ENCODE results near the gene KANSL3.
A peak's percentile ranks its signal among the peaks of the same experiment; 100 is the strongest.

GRCh38 chr2:96556441-96557330 is 81.4 kb downstream of the KANSL3 start:
- TF ChIP-seq FOSL1 (tag; conservative IDR thresholded peaks at IDR 0.05) (peak; percentile 76), SNAPC5 (CRISPR knock-in tag; IDR thresholded peaks at IDR 0.05) (no peak), RCOR1 (IDR thresholded peaks at IDR 0.05; ENCODE audit: borderline replicate concordance in 1 of 2, low read depth in 2 of 2, low read length in 2 of 2) (peak in 1 of 2 experiments; percentile 51; a peak in 1 of 4 replicates), RFX5 (IDR thresholded peaks at IDR 0.05; ENCODE audit: low read depth, low read length) (no peak), POLR2A (conservative IDR thresholded peaks at IDR 0.05) (no peak), SIN3A (IDR thresholded peaks at IDR 0.05; ENCODE audit: borderline replicate concordance in 2 of 2, control insufficient read depth in 1 of 2, low read depth in 2 of 2, low read length in 2 of 2) (no peak), ZNF696 (CRISPR knock-in tag; conservative IDR thresholded peaks at IDR 0.05) (no peak), ZNF609 (CRISPR knock-in tag; IDR thresholded peaks at IDR 0.05; ENCODE audit: borderline replicate concordance) (no peak), EGR1 (conservative IDR thresholded peaks at IDR 0.05) (no peak), CCAR2 (IDR thresholded peaks at IDR 0.05; ENCODE audit: low read depth, low read length) (no peak)
- TF ChIP-seq, protein P1, sequence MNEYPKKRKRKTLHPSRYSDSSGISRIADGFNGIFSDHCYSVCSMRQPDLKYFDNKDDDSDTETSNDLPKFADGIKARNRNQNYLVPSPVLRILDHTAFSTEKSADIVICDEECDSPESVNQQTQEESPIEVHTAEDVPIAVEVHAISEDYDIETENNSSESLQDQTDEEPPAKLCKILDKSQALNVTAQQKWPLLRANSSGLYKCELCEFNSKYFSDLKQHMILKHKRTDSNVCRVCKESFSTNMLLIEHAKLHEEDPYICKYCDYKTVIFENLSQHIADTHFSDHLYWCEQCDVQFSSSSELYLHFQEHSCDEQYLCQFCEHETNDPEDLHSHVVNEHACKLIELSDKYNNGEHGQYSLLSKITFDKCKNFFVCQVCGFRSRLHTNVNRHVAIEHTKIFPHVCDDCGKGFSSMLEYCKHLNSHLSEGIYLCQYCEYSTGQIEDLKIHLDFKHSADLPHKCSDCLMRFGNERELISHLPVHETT (CRISPR knock-in tag; conservative IDR thresholded peaks at IDR 0.05 in 1 of 2, IDR thresholded peaks at IDR 0.05 in 1 of 2), result no peak
- TF ChIP-seq, protein P2, sequence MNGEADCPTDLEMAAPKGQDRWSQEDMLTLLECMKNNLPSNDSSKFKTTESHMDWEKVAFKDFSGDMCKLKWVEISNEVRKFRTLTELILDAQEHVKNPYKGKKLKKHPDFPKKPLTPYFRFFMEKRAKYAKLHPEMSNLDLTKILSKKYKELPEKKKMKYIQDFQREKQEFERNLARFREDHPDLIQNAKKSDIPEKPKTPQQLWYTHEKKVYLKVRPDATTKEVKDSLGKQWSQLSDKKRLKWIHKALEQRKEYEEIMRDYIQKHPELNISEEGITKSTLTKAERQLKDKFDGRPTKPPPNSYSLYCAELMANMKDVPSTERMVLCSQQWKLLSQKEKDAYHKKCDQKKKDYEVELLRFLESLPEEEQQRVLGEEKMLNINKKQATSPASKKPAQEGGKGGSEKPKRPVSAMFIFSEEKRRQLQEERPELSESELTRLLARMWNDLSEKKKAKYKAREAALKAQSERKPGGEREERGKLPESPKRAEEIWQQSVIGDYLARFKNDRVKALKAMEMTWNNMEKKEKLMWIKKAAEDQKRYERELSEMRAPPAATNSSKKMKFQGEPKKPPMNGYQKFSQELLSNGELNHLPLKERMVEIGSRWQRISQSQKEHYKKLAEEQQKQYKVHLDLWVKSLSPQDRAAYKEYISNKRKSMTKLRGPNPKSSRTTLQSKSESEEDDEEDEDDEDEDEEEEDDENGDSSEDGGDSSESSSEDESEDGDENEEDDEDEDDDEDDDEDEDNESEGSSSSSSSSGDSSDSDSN (IDR thresholded peaks at IDR 0.05; ENCODE audit: borderline replicate concordance in 1 of 2, low read depth in 2 of 2, low read length in 2 of 2), result no peak

Data from K562 (cell line).